ENCODE measurements around the gene OCIAD1.

The OCIAD1 gene

GRCh38 chr4:48853604-48854394 lies 22.9 kb downstream of the OCIAD1 start:
- no peaks in the 10 kb centered on the region for H3K27me3 ChIP-seq (ENCODE audit: insufficient read depth, low read depth)
- H4K20me1 ChIP-seq (ENCODE audit: insufficient read depth) = no peaks in the 10 kb centered on the region
- H3K4me3 ChIP-seq (IDR thresholded peaks at IDR 0.05; ENCODE audit: insufficient read depth, low read depth, low read length) = no peak overlapping the region
- H3K4me2 ChIP-seq = no peak overlapping the region
- no peaks in the 10 kb centered on the region for H3K4me1 ChIP-seq (ENCODE audit: low read depth, poor library complexity, severe bottlenecking)
- H3K9ac ChIP-seq = no peak overlapping the region
- TF ChIP-seq, protein P1, sequence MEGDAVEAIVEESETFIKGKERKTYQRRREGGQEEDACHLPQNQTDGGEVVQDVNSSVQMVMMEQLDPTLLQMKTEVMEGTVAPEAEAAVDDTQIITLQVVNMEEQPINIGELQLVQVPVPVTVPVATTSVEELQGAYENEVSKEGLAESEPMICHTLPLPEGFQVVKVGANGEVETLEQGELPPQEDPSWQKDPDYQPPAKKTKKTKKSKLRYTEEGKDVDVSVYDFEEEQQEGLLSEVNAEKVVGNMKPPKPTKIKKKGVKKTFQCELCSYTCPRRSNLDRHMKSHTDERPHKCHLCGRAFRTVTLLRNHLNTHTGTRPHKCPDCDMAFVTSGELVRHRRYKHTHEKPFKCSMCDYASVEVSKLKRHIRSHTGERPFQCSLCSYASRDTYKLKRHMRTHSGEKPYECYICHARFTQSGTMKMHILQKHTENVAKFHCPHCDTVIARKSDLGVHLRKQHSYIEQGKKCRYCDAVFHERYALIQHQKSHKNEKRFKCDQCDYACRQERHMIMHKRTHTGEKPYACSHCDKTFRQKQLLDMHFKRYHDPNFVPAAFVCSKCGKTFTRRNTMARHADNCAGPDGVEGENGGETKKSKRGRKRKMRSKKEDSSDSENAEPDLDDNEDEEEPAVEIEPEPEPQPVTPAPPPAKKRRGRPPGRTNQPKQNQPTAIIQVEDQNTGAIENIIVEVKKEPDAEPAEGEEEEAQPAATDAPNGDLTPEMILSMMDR (conservative IDR thresholded peaks at IDR 0.05; ENCODE audit: low read depth, low read length) = no peak
- no peak overlapping the region for H3K27ac ChIP-seq
- H2AFZ ChIP-seq (ENCODE audit: low read depth) = no peak overlapping the region
- H3K79me2 ChIP-seq (ENCODE audit: insufficient read depth, low read depth) = no peaks in the 10 kb centered on the region
- H3K36me3 ChIP-seq (ENCODE audit: insufficient read depth) = no peaks in the 10 kb centered on the region

DNA sequence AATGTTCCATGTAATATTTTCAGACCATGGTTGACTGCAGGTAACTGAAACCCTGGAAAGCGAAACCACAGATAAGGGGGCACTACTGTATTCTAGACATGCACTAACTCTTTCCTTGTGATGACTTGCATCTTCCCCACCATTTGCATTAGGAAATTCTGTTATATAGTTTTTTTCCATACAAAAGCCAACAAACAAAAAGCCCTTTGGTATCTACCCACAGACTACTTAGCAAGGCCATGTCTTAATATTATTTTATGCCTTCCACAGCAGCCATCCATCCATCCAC lies 23.5 kb downstream of the OCIAD1 start:
- no peaks in the 10 kb centered on the region for H3K79me2 ChIP-seq (ENCODE audit: insufficient read depth, low read depth)
- no peak overlapping the region for H3K4me2 ChIP-seq
- H3K27me3 ChIP-seq (ENCODE audit: insufficient read depth, low read depth) = no peaks in the 10 kb centered on the region
- no peak overlapping the region for H2AFZ ChIP-seq (ENCODE audit: low read depth)
- H4K20me1 ChIP-seq (ENCODE audit: insufficient read depth) = no peaks in the 10 kb centered on the region
- H3K36me3 ChIP-seq (ENCODE audit: insufficient read depth) = no peaks in the 10 kb centered on the region
- H3K4me1 ChIP-seq (ENCODE audit: low read depth, poor library complexity, severe bottlenecking) = no peaks in the 10 kb centered on the region
- H3K9ac ChIP-seq = no peak overlapping the region
- no peak overlapping the region for H3K4me3 ChIP-seq (IDR thresholded peaks at IDR 0.05; ENCODE audit: insufficient read depth, low read depth, low read length)
- no peak overlapping the region for H3K27ac ChIP-seq
- TF ChIP-seq, protein P1 (conservative IDR thresholded peaks at IDR 0.05; ENCODE audit: low read depth, low read length) = no peak

DNA sequence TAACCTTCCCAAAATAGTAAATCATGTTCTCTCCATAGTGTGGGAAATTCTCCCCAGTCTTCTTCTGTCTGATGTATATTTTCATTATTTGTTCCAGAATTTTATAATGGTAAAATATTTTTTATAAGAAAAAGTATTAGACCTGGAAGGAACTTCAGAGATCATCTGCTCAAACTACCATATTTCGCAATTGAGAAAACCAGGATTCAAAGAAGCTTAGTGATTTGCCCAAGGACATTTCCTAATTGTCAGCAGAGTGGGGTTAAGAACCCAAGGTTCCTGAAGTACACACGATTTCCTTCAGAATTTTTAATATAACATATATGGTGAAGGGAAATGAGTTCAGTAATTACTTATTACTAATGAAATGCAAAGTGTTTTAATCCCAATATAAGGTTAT lies 24.1 kb downstream of the OCIAD1 start:
- Histone ChIP-seq H3K27ac (no peak overlapping the region), H2AFZ (ENCODE audit: low read depth) (no peak overlapping the region), H3K9ac (no peak overlapping the region), H3K4me1 (ENCODE audit: low read depth, poor library complexity, severe bottlenecking) (no peaks in the 10 kb centered on the region), H3K27me3 (ENCODE audit: insufficient read depth, low read depth) (no peaks in the 10 kb centered on the region), H3K4me3 (IDR thresholded peaks at IDR 0.05; ENCODE audit: insufficient read depth, low read depth, low read length) (no peak overlapping the region), H3K4me2 (no peak overlapping the region), H3K79me2 (ENCODE audit: insufficient read depth, low read depth) (no peaks in the 10 kb centered on the region), H4K20me1 (ENCODE audit: insufficient read depth) (no peaks in the 10 kb centered on the region), H3K36me3 (ENCODE audit: insufficient read depth) (no peaks in the 10 kb centered on the region)
- TF ChIP-seq, protein P1 (conservative IDR thresholded peaks at IDR 0.05; ENCODE audit: low read depth, low read length) = no peak

GRCh38 chr4:48858130-48858529 lies 27.2 kb downstream of the OCIAD1 start:
- Histone ChIP-seq H3K4me2 (no peak overlapping the region), H3K27me3 (ENCODE audit: insufficient read depth, low read depth) (no peaks in the 10 kb centered on the region), H2AFZ (ENCODE audit: low read depth) (no peak overlapping the region), H3K9ac (no peak overlapping the region), H3K36me3 (ENCODE audit: insufficient read depth) (no peaks in the 10 kb centered on the region), H3K4me3 (IDR thresholded peaks at IDR 0.05; ENCODE audit: insufficient read depth, low read depth, low read length) (no peak overlapping the region), H3K79me2 (ENCODE audit: insufficient read depth, low read depth) (no peaks in the 10 kb centered on the region), H4K20me1 (ENCODE audit: insufficient read depth) (no peaks in the 10 kb centered on the region), H3K27ac (no peak overlapping the region), H3K4me1 (ENCODE audit: low read depth, poor library complexity, severe bottlenecking) (no peaks in the 10 kb centered on the region)
- TF ChIP-seq, protein P1 (conservative IDR thresholded peaks at IDR 0.05; ENCODE audit: low read depth, low read length) = no peak

All from KMS-11 (cell line).